DOHH2 (cell line): Measurements from ENCODE around the gene PIGL.

Experiments used
- H3F3A ChIP-seq: fragments of 200-600 bp; sonication (generic), shearing (Covaris generic); 2 replicates; pipeline ENCODE4 v1.6.0; 2016; ENCODE audit warnings: antibody characterized with exemption, mild to moderate bottlenecking; ENCODE audit not compliant: control insufficient read depth, insufficient read depth
- H3K27ac ChIP-seq: fragments of 200-600 bp; sonication (generic); 2 replicates; pipeline ENCODE4 v1.5.1; 2014; ENCODE audit warnings: low read depth, mild to moderate bottlenecking, low read length, moderate library complexity
- H3K27me3 ChIP-seq: fragments of 200-600 bp; sonication (generic); 2 replicates; pipeline ENCODE4 v1.6.1; 2014; ENCODE audit warnings: mild to moderate bottlenecking, low read length, mixed read lengths; ENCODE audit not compliant: control insufficient read depth
- H3K36me3 ChIP-seq: fragments of 200-600 bp; sonication (generic); 2 replicates; pipeline ENCODE4 v1.6.1; 2014; ENCODE audit warnings: mild to moderate bottlenecking, low read length, moderate library complexity, mixed read lengths; ENCODE audit not compliant: control insufficient read depth
- H3K4me1 ChIP-seq: fragments of 200-600 bp; sonication (generic); 2 replicates; pipeline ENCODE4 v1.6.1; 2014; ENCODE audit warnings: mild to moderate bottlenecking, low read length, mixed read lengths; ENCODE audit not compliant: control insufficient read depth
- H3K4me2 ChIP-seq: fragments of 200-600 bp; sonication (generic); 2 replicates; pipeline ENCODE4 v1.6.0; 2014; ENCODE audit warnings: mild to moderate bottlenecking, low read length, moderate library complexity
- H3K4me3 ChIP-seq: fragments of 200-600 bp; sonication (generic); 2 replicates; pipeline ENCODE4 v1.5.1; 2014; ENCODE audit warnings: mild to moderate bottlenecking, low read length, mixed read lengths
- H3K79me2 ChIP-seq: fragments of 200-600 bp; sonication (generic); 2 replicates; pipeline ENCODE4 v1.6.1; 2014; ENCODE audit warnings: mild to moderate bottlenecking, low read length, mixed read lengths; ENCODE audit not compliant: control insufficient read depth
- H3K9me2 ChIP-seq: fragments of 200-600 bp; sonication (generic); replicated peaks from 2 replicates; pipeline ENCODE4 v1.6.1; 2014; ENCODE audit warnings: mild to moderate bottlenecking, low read length, mixed read lengths; ENCODE audit not compliant: control insufficient read depth
- H3K9me3 ChIP-seq: fragments of 200-600 bp; sonication (generic); 2 replicates; pipeline ENCODE4 v1.6.1; 2014; ENCODE audit warnings: antibody characterized with exemption, low read length, mixed read lengths; ENCODE audit not compliant: control insufficient read depth, insufficient read depth
- H4K20me1 ChIP-seq: fragments of 200-600 bp; sonication (generic); 2 replicates; pipeline ENCODE4 v1.6.0; 2014; ENCODE audit warnings: low read depth, mild to moderate bottlenecking, antibody characterized with exemption, low read length, moderate library complexity; ENCODE audit not compliant: control insufficient read depth, insufficient read depth
- CTCF ChIP-seq: fragments of 200-600 bp; sonication (generic); IDR thresholded peaks from one replicate; pipeline ENCODE4 v1.5.1; 2014; ENCODE audit warnings: antibody characterized with exemption, mild to moderate bottlenecking, low read depth, low read length; ENCODE audit not compliant: poor library complexity, severe bottlenecking
- EZH2phosphoT487 ChIP-seq: fragments of 200-600 bp; sonication (generic); IDR thresholded peaks from 2 replicates; pipeline ENCODE4 v1.6.1; 2017; ENCODE audit warnings: borderline replicate concordance, mild to moderate bottlenecking, antibody characterized with exemption, low read length, moderate library complexity, mixed read lengths

The PIGL gene

DNA sequence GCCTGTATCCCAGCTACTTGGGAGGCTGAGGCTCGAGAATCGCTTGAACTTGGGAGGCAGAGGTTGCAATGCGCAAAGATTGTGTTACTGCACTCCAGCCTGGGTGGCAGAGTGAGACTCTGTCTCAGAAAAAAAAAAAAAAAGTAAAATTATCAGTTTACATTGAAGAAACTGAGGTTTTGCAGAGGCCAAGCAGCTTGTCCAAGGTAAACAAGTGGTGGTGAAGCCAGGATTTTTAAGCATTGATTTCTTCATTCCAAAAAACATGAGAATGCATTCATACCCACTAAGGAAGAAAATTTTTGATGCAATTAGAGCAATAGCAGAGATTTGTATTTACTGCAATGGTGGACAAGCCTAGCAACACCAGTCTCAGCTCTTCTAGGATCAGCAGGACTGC lies 83.5 kb downstream of the PIGL start:
- Histone ChIP-seq H3K4me2 (no peak overlapping the region), H3K4me3 (no peak overlapping the region), H3K9me3 (no peaks in the 10 kb centered on the region), H3K4me1 (no peaks in the 10 kb centered on the region), H3K27me3 (no peaks in the 10 kb centered on the region), H3K27ac (no peak overlapping the region), H3K79me2 (no peaks in the 10 kb centered on the region), H4K20me1 (no peaks in the 10 kb centered on the region), H3F3A (no peaks in the 10 kb centered on the region; the same call in 1 of the 2 replicates), H3K36me3 (no peaks in the 10 kb centered on the region), H3K9me2 (no peaks in the 10 kb centered on the region)
- TF ChIP-seq CTCF (no peak), EZH2phosphoT487 (no peak)

DNA sequence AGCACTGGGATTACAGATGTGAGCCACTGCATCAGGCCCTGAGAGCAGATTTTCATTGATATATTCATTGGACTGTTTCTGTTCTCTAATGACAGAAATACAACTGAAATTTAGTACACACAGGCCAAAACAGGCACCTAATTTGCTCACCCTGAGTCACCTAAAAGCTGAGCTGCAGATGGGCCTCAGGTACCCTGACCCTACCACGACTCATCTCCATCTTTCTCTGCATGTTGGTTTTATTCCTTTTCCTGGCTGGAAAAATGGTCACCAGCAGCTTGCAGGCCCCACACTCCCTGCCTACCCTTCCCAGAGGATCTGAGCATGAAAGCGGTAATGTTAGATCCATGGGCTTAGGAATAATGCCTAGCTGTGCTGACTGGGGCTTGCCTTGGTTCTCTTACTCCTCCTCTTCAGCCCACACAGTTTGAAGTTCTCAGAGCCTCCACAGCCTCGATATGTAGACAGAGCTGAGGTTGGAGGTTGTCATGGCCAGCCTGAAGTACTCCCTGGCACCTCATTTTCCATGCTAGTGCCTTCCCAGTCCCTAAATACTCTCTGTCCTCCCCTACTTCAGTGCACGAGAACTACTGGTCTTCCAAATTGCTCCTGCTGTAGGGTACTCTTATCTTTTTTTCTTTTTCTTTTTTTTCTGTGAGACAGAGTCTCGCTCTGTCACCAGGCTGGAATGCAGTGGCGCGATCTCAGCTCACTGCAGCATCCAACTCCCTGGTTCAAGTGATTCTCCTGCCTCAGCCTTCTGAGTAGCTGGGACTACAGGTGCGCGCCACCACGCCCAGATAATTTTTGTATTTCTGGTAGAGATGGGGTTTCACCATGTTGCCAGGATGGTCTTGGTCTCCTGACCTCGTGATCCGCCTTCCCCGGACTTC lies 85.2 kb downstream of the PIGL start:
- no peak overlapping the region for H3K4me2 ChIP-seq

GRCh38 chr17:16302856-16303255 lies 85.8 kb downstream of the PIGL start:
- no peak overlapping the region for H3K27ac ChIP-seq
- H3K4me2 ChIP-seq = no peak overlapping the region
- no peaks in the 10 kb centered on the region for H3K4me1 ChIP-seq
- H3K79me2 ChIP-seq = no peaks in the 10 kb centered on the region
- no peaks in the 10 kb centered on the region for H3K9me3 ChIP-seq
- H3K27me3 ChIP-seq = no peaks in the 10 kb centered on the region
- H3K9me2 ChIP-seq = no peaks in the 10 kb centered on the region
- H3F3A ChIP-seq = no peaks in the 10 kb centered on the region; the same call in 1 of the 2 replicates
- no peaks in the 10 kb centered on the region for H3K36me3 ChIP-seq
- no peaks in the 10 kb centered on the region for H4K20me1 ChIP-seq
- no peak overlapping the region for H3K4me3 ChIP-seq
- no peak for TF ChIP-seq CTCF
- no peak for TF ChIP-seq EZH2phosphoT487

More for the DNA sequence above, 85.2 kb downstream of the PIGL start:
- Histone ChIP-seq H3K27ac (no peak overlapping the region), H3K9me3 (no peaks in the 10 kb centered on the region), H3F3A (no peaks in the 10 kb centered on the region; the same call in 1 of the 2 replicates), H3K4me3 (no peak overlapping the region), H3K4me1 (no peaks in the 10 kb centered on the region), H3K79me2 (no peaks in the 10 kb centered on the region), H3K9me2 (no peaks in the 10 kb centered on the region), H3K36me3 (no peaks in the 10 kb centered on the region), H4K20me1 (no peaks in the 10 kb centered on the region), H3K27me3 (no peaks in the 10 kb centered on the region)
- no peak for TF ChIP-seq CTCF
- no peak for TF ChIP-seq EZH2phosphoT487
